Smooth muscle cell (in vitro differentiated cells): ENCODE results near the gene MRPL22. TPM values are rescaled to one million over a fixed set of nuclear protein-coding genes. Genes with fewer than 3 reads are reported as not detected.
"Not testable (repeated sequence)": the region's sequence is repeated elsewhere in the genome, so short reads cannot be mapped to it uniquely, and the experiment has no call there.

Experiments used
- DNase-seq: peaks from one replicate; lab custom pipeline; 2025; ENCODE audit not compliant: unreplicated experiment; lab: John Stamatoyannopoulos, UW
- H2AFZ ChIP-seq: fragments of 200-600 bp; sonication (generic); 2 replicates; pipeline ENCODE4 v1.6.0; 2016; ENCODE audit warnings: antibody characterized with exemption, low read depth, mild to moderate bottlenecking
- H3F3A ChIP-seq: fragments of 200-600 bp; sonication (generic); 2 replicates; pipeline ENCODE4 v1.6.0; 2017; ENCODE audit warnings: antibody characterized with exemption, low read depth
- H3K27ac ChIP-seq: fragments of 200-600 bp; sonication (generic); 2 replicates; pipeline ENCODE4 v1.5.1; 2016; ENCODE audit warnings: low read depth, mild to moderate bottlenecking
- H3K27me3 ChIP-seq: fragments of 200-600 bp; sonication (generic); 2 replicates; pipeline ENCODE4 v1.6.1; 2016; ENCODE audit warnings: low read depth, mild to moderate bottlenecking
- H3K36me3 ChIP-seq: fragments of 200-600 bp; sonication (generic); 2 replicates; pipeline ENCODE4 v1.5.1; 2016; ENCODE audit warnings: low read depth
- H3K4me1 ChIP-seq: fragments of 200-600 bp; sonication (generic); 2 replicates; pipeline ENCODE4 v1.5.1; 2016; ENCODE audit warnings: low read depth
- H3K4me2 ChIP-seq: fragments of 200-600 bp; sonication (generic); 2 replicates; pipeline ENCODE4 v1.6.0; 2016; ENCODE audit warnings: mild to moderate bottlenecking
- H3K4me3 ChIP-seq: fragments of 200-600 bp; sonication (generic); 2 replicates; pipeline ENCODE4 v1.5.1; 2016; ENCODE audit warnings: mild to moderate bottlenecking
- H3K79me2 ChIP-seq: fragments of 200-600 bp; sonication (generic); 2 replicates; pipeline ENCODE4 v1.6.0; 2016; ENCODE audit warnings: low read depth, mild to moderate bottlenecking
- H3K9ac ChIP-seq: fragments of 200-600 bp; sonication (generic); 2 replicates; pipeline ENCODE4 v1.6.0; 2016; ENCODE audit warnings: low read depth
- H3K9me3 ChIP-seq: fragments of 200-600 bp; sonication (generic); replicated peaks from 2 replicates; pipeline ENCODE4 v1.5.1; 2016; ENCODE audit warnings: low read depth
- H4K20me1 ChIP-seq: fragments of 200-600 bp; sonication (generic); 2 replicates; pipeline ENCODE4 v1.6.0; 2016; ENCODE audit warnings: low read depth
- WGBS: methylation state at CpG from one replicate; pipeline ENCODE4 v1.1.7; 2016; ENCODE audit warnings: low lambda C conversion rate; 5-methylcytosine and 5-hydroxymethylcytosine counted together
- polyA plus RNA-seq: library from polyadenylated mRNA; unstranded; fragments of >200 nt; fragmentation: Nextera tagmentation; extraction: Ambion mirVana; gene quantifications from 2 replicates; pipeline ENCODE4 v1.2.1, GENCODE V29; 2016
- total RNA-seq: library from RNA; depleted of rRNA; stranded (reverse); fragments of >200 nt; gene quantifications from 2 replicates; pipeline ENCODE4 v1.2.3, GENCODE V29; 2014
- TF ChIP-seq, protein P1 (sequence below): fragments of 200-600 bp; sonication (generic); IDR thresholded peaks from 2 replicates; pipeline ENCODE4 v1.5.1; 2017; ENCODE audit warnings: borderline replicate concordance, mild to moderate bottlenecking, antibody characterized with exemption; ENCODE audit not compliant: insufficient read depth, poor library complexity, severe bottlenecking

Gene MRPL22
- total and polyA plus RNA-seq, 2 experiments from 2014 or later = 58.7 to 135 TPM

DNA sequence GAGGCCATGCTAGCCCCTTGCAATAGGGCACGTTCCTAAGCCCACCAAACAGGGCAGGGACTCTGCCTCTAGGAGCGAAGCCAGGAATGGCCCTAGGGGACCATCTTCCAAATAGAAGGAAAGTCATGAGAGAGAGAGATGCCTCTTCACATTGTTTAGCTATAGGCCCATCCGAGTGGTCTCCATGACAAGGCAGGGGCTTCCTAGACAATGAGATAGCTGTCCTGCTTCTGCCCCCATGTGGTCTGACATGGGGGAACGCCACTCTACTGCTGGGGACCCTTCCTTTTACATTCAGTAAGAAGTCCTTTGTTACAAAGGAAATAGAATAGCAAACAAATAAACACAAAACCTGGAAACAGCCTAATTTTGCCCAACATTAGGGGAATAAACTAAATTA is 54.8 kb downstream of the MRPL22 start:
- no peak for DNase-seq
- 69% methylated on average over 4 of the region's 4 CpGs for WGBS
- Histone ChIP-seq H2AFZ (no peak overlapping the region), H3K27ac (no peak overlapping the region), H3F3A (no peaks in the 10 kb centered on the region), H3K27me3 (no peaks in the 10 kb centered on the region), H3K79me2 (no peaks in the 10 kb centered on the region), H4K20me1 (no peaks in the 10 kb centered on the region), H3K9ac (no peak overlapping the region), H3K4me3 (no peak overlapping the region), H3K4me1 (no peaks in the 10 kb centered on the region), H3K9me3 (no peaks in the 10 kb centered on the region), H3K4me2 (no peak overlapping the region), H3K36me3 (no peaks in the 10 kb centered on the region)
- TF ChIP-seq, protein P1, sequence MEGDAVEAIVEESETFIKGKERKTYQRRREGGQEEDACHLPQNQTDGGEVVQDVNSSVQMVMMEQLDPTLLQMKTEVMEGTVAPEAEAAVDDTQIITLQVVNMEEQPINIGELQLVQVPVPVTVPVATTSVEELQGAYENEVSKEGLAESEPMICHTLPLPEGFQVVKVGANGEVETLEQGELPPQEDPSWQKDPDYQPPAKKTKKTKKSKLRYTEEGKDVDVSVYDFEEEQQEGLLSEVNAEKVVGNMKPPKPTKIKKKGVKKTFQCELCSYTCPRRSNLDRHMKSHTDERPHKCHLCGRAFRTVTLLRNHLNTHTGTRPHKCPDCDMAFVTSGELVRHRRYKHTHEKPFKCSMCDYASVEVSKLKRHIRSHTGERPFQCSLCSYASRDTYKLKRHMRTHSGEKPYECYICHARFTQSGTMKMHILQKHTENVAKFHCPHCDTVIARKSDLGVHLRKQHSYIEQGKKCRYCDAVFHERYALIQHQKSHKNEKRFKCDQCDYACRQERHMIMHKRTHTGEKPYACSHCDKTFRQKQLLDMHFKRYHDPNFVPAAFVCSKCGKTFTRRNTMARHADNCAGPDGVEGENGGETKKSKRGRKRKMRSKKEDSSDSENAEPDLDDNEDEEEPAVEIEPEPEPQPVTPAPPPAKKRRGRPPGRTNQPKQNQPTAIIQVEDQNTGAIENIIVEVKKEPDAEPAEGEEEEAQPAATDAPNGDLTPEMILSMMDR = no peak

DNA sequence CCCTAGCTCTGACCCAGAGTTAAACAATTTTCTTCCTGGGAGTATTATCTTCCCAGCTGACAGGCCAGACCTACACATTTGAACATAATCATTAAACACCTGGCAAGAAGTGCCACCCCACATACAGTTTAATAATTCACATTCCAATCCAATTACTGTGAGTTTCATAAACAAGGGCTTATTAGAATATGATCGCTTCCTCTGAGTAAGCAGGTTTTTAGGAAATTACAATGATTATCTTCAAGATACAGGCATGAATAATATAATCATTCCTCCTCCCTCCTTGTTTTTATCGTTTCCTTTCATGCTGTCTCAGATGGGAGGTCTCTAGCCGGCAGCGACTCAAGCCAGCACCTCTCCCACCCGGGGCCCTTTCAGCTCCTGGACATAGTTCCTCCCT is 56.9 kb downstream of the MRPL22 start:
- no peak for DNase-seq
- no peak overlapping the region for H2AFZ ChIP-seq
- no peak overlapping the region for H3K27ac ChIP-seq
- no peaks in the 10 kb centered on the region for H3K79me2 ChIP-seq
- 94% methylated on average over 5 of the region's 5 CpGs for WGBS
- H3K4me2 ChIP-seq = no peak overlapping the region
- H3K27me3 ChIP-seq = no peaks in the 10 kb centered on the region
- no peaks in the 10 kb centered on the region for H4K20me1 ChIP-seq
- no peak overlapping the region for H3K9ac ChIP-seq
- no peaks in the 10 kb centered on the region for H3K4me1 ChIP-seq
- H3K4me3 ChIP-seq = no peak overlapping the region
- H3K9me3 ChIP-seq = no peaks in the 10 kb centered on the region
- TF ChIP-seq, protein P1 = no peak
- H3F3A ChIP-seq = no peaks in the 10 kb centered on the region
- H3K36me3 ChIP-seq = no peaks in the 10 kb centered on the region

DNA sequence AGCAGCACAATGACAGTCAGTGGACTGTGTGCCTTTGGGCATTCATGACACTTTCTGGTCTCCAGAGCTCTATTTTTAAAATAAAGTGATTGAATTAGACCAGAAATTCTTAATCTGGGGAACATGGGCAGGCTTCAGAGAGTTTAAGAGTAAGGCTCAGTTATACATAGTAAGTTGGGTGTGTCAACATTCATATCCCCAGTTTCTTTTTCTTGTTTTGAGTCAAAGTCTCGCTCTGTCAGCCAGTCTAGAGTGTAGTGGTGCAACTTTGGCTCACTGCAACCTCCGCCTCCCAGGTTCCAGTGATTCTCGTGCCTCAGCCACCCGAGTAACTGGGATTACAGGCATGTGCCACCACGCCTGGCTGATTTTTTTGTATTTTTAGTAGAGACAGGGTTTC is 59.0 kb downstream of the MRPL22 start:
- Histone ChIP-seq H4K20me1 (no peaks in the 10 kb centered on the region), H3K4me1 (no peaks in the 10 kb centered on the region), H3K9ac (no peak overlapping the region), H3F3A (no peaks in the 10 kb centered on the region), H3K27me3 (no peaks in the 10 kb centered on the region), H2AFZ (no peak overlapping the region), H3K4me3 (no peak overlapping the region), H3K9me3 (no peaks in the 10 kb centered on the region), H3K79me2 (no peaks in the 10 kb centered on the region), H3K4me2 (no peak overlapping the region), H3K27ac (no peak overlapping the region), H3K36me3 (no peaks in the 10 kb centered on the region)
- no peak for DNase-seq
- TF ChIP-seq, protein P1 = no peak
- WGBS = 91% methylated on average over 5 of the region's 5 CpGs

DNA sequence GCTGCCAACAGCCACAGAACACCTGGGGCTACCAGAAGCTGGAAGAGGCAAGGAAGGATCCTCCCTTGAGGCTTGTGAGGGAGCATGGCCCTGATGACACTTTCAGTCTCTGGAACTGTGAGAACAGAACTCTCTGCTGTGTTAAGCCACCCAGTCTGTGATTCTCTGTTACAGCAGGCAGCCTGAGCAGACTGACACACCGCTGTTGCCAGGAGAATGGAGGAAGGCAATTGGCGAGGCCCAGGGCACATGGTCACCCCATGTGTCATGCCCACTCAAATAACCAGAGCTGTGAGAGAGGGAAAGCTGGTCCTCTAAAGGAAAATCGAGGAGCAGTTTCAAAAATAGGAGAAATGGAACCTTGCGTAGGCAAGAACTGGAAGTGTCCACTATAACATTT is 60.6 kb downstream of the MRPL22 start:
- Histone ChIP-seq H3K79me2 (no peaks in the 10 kb centered on the region), H3K4me2 (no peak overlapping the region), H3K36me3 (no peaks in the 10 kb centered on the region), H3F3A (no peaks in the 10 kb centered on the region), H3K4me1 (no peaks in the 10 kb centered on the region), H3K4me3 (no peak overlapping the region), H3K27me3 (no peaks in the 10 kb centered on the region), H3K9me3 (no peaks in the 10 kb centered on the region), H3K9ac (no peak overlapping the region), H2AFZ (no peak overlapping the region), H4K20me1 (no peaks in the 10 kb centered on the region), H3K27ac (no peak overlapping the region)
- DNase-seq = no peak
- TF ChIP-seq, protein P1 = no peak
- 93% methylated on average over 4 of the region's 4 CpGs for WGBS

DNA sequence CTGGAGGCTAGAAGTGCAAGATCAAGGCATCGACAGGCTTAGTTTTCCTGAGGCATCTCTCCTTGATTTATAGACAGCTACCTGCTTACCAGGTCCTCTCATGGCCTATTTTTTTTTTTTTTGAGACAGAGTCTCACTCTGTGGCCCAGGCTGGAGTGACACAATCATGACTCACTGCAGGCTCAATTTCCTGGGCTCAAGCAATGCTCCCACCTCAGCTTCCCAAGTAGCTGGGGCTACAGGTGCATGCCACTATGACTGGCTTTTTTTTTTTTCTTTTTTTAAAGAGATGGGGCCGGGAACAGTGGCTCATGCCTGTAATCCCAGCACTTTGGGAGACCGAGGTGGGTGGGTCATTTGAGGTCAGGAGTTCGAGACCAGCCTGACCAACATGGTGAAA is 61.8 kb downstream of the MRPL22 start:
- H3K27ac ChIP-seq, H3K36me3 ChIP-seq, H3F3A ChIP-seq, DNase-seq, H3K4me1 ChIP-seq, H4K20me1 ChIP-seq, H3K27me3 ChIP-seq, H3K4me3 ChIP-seq, H3K9ac ChIP-seq, H2AFZ ChIP-seq, H3K79me2 ChIP-seq, H3K9me3 ChIP-seq, H3K4me2 ChIP-seq: not testable (repeated sequence)
- WGBS = 89% methylated on average over 4 of the region's 4 CpGs
